A549 (cell line): ENCODE data around the gene ZBTB16.

Experiments used
- BHLHE40 ChIP-seq: IDR thresholded peaks from 2 replicates; pipeline ENCODE4 v1.6.1; 2012; ENCODE audit warnings: low read depth, low read length, inconsistent platforms
- EP300 ChIP-seq, 2 experiments: fragments of >200 bp; sonication (Bioruptor Twin); formaldehyde crosslinking; IDR thresholded peaks; 2 replicates in 1 of 2; 3 replicates in 1 of 2; pipeline ENCODE4 v1.6.1; 2016 to 2017
- MYC ChIP-seq: IDR thresholded peaks from 2 replicates; pipeline ENCODE4 v1.6.1; 2012; ENCODE audit warnings: mild to moderate bottlenecking, inconsistent platforms, low read length, improper control_type of control experiment, borderline replicate concordance
- RAD21 ChIP-seq, 2 experiments: fragments of >200 bp in 1 of 2; sonication (Bioruptor Twin) in 1 of 2; formaldehyde crosslinking in 1 of 2; IDR thresholded peaks in 1 of 2; conservative IDR thresholded peaks in 1 of 2; 2 replicates in 1 of 2; 3 replicates in 1 of 2; pipeline ENCODE4 v1.6.1; 2012 to 2018; ENCODE audit warnings: inconsistent platforms in 1 of 2
- TF ChIP-seq, protein P1 (sequence below): fragments of >200 bp; sonication (Bioruptor Twin); formaldehyde crosslinking; IDR thresholded peaks from 3 replicates; pipeline ENCODE4 v1.5.1; 2016

GRCh38 chr11:114031246-114031966, 28.1 kb upstream of the ZBTB16 start:
- TF ChIP-seq MYC (no peak), RAD21 (conservative IDR thresholded peaks at IDR 0.05 in 1 of 2, IDR thresholded peaks at IDR 0.05 in 1 of 2) (no peak), BHLHE40 (no peak), EP300 (IDR thresholded peaks at IDR 0.05) (no peak)
- TF ChIP-seq, protein P1, sequence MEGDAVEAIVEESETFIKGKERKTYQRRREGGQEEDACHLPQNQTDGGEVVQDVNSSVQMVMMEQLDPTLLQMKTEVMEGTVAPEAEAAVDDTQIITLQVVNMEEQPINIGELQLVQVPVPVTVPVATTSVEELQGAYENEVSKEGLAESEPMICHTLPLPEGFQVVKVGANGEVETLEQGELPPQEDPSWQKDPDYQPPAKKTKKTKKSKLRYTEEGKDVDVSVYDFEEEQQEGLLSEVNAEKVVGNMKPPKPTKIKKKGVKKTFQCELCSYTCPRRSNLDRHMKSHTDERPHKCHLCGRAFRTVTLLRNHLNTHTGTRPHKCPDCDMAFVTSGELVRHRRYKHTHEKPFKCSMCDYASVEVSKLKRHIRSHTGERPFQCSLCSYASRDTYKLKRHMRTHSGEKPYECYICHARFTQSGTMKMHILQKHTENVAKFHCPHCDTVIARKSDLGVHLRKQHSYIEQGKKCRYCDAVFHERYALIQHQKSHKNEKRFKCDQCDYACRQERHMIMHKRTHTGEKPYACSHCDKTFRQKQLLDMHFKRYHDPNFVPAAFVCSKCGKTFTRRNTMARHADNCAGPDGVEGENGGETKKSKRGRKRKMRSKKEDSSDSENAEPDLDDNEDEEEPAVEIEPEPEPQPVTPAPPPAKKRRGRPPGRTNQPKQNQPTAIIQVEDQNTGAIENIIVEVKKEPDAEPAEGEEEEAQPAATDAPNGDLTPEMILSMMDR, result no peak
